Glomerular visceral epithelial cell (primary cell): ENCODE measurements around the gene MAPK4.
"Not testable (repeated sequence)": the region's sequence is repeated elsewhere in the genome, so short reads cannot be mapped to it uniquely, and the experiment has no call there.

Experiments used
- DNase-seq: peaks from one replicate; pipeline ENCODE4 v3.0.0-alpha.2; 2016; ENCODE audit errors: extremely low spot score

Gene MAPK4

DNA sequence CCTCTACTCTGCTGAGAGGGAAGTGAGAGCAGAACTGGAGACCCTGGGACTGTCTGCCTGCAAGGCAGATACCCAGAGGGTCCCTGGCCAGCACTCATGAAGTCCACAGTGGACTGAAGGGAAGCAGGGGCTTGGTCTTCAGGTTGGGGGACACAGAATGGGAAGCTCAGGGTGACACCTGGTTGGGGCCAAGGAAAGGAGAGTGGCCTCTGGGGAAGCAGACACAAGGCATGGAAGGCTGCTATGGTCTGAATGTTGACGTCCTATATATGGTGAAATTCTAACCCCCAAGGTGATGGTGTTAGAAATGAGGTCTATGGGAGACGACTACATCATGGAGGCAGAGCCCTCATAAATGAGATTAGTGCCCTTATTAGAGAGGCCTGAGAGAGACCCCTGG is 190.7 kb downstream of the MAPK4 start:
- DNase-seq: no peak

DNA sequence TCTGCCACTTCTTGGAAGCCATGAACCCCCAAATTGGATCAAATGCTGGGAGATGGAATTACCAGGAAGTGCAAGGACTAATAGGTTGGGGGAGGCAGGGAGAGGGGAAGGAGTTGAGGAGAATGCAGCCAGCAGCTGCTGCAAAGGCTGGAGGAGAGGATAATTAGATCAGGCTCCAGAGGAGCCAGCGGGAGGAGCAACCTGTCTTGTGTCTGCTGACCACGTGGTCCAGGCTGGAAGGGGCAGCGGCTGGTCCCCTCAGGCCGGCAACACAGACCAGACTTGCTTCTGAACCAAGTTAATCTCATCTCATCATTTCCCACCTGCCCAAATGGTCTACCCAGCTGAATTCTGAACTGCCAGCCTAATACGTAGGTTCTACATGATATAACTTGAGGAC is 191.6 kb downstream of the MAPK4 start:
- DNase-seq: no peak

- no peak for DNase-seq
Measured at GRCh38 chr18:50751947-50752346, 192.1 kb downstream of the MAPK4 start.

DNA sequence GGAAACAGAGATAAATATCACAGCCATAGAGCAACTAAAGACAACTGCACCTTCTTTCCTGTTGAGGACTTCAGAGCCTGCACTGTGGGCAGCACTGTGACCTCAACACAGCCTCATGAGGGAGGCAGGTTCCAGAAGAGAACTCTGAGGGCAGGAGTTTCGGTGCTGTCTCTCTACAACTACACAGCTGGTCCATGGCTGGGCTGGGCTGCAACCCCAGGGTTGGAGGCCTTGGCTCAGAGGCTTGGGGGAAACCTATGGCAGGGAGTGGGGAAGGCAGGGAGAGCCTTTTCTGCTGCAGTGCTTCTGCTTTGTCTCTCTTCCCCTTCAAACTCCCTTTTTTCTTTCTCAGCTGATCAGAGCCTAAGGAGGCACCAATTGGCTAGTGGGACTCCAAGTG is 193.4 kb downstream of the MAPK4 start:
- no peak for DNase-seq

DNA sequence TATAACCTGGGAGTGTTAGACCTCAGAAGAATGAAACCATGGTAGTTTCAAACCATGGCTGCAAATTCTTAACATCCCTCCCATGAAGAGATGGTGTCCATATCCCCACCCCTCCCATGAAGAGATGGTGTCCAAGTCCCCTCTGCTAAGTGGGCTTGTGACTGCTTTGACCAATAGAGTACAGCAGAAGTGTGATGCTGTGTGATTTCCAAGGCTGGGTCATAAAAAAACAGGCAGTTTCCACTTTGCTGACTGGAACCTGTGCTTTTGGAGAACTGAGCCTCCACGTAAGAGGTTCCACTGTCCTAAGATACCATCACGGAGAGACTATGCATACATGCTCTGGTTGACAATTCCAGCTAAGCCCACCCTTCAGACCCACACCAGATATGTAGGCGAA is 194.4 kb downstream of the MAPK4 start:
- no peak for DNase-seq

DNA sequence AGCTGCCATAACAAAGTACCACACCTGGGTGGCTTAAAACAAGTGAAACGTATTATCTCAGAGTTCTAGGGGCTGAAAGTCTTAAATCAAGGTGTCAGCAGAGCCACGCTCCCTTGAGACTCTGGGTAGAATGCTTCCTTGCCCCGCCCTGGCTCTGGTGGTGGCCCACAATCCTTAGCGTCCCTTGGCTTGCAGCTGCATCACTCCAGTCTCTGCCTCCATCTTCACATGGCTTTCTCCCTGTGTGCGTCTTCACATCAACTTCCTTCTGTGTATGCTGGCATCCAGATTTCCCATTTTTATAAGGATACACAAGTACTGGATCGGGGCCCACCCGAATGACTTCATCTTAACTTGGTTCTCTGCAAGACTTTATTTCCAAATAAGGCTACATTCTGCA is 197.5 kb downstream of the MAPK4 start:
- no peak for DNase-seq

- DNase-seq: no peak
Measured at GRCh38 chr18:50769463-50769862, 209.6 kb downstream of the MAPK4 start.

DNA sequence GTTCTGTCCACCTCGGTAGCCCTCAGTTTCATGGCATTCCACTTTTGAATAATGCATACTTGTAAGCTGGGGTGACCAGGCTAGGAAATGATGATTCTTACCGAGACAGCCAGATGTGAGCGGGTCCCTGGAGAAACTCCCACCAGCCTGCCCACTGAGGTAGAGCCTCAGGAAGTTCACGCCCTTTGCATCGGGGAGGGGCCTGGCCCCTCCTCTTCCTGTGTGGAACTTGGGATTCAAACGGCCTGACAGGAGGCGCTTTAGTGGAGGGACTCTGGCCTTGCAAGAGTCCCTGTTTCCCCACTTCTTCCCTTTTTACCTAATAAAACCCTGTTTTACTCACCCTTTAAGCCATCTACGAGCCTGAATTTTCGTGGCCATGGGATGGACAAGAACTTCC is 215.3 kb downstream of the MAPK4 start:
- DNase-seq: no peak

- DNase-seq: no peak
Measured at GRCh38 chr18:50775726-50776125, 215.8 kb downstream of the MAPK4 start.

DNA sequence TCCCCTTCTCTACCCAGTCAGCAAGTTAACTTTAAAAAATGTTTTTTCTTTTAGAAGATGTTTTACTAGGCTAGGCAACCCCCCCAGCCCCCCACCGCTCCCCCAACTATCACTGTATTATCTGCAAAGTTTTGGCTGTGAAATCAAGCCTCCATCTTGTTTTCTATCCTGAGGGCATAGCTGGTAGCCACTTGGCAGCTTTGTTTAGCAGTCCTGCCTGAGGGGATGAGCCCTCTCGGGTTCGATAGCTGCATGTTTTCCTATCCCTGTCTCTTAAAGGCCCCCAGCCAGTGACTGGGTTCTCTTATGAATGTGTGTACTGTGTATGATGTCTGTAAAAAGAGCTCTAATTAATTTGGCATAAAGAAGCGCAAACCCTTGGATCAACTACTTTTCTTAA is 216.5 kb downstream of the MAPK4 start:
- DNase-seq: no peak

DNA sequence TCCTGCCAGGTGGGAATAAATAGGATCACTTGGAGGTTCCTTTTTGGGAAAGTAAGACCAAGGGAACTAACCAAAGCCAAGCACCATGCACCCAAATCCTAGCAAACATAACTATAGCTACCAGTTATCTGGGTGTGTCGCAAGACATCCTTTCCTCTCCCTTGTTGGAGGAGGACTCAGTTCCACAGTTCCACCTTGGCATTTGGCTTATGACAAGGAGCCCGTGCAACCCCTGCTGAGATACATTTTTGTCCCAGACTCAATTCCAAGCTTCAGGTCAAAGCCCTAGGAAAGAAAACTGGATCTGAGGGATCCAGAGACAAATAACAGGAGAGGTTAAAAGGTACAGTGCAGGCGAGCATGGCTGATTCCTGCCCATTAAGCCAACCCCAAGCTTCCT is 219.1 kb downstream of the MAPK4 start:
- DNase-seq: not testable (repeated sequence)
